Activated naive CD4-positive, alpha-beta T cell treated with anti-CD3 and anti-CD28 coated beads for 36 hours (primary cell): ENCODE data around the gene GSX1. TPM values are rescaled to one million over a fixed set of nuclear protein-coding genes. Genes with fewer than 3 reads are reported as not detected.

ENCODE experiments used
- CTCF ChIA-PET: fragments of 350-600 bp; sonication (Branson Sonifier 250); formaldehyde crosslinking; loops from one replicate; lab custom pipeline; 2021; ENCODE audit warnings: antibody characterized with exemption; lab: Charles Lee
- DNase-seq: peaks from one replicate; pipeline ENCODE4 v3.0.0-alpha.2; 2020
- H3K27ac Mint-ChIP-seq: one replicate; pipeline ENCODE4 v1.8.0; 2021; ENCODE audit warnings: mild to moderate bottlenecking, mixed read lengths
- H3K27me3 Mint-ChIP-seq: one replicate; pipeline ENCODE4 v1.8.0; 2021; ENCODE audit warnings: low read depth, mixed read lengths
- H3K36me3 Mint-ChIP-seq: one replicate; pipeline ENCODE4 v1.8.0; 2021; ENCODE audit warnings: low read depth, mixed read lengths
- H3K4me1 Mint-ChIP-seq: one replicate; pipeline ENCODE4 v1.8.0; 2021; ENCODE audit warnings: low read depth, mixed read lengths
- H3K4me3 Mint-ChIP-seq: one replicate; pipeline ENCODE4 v1.8.0; 2021; ENCODE audit warnings: mild to moderate bottlenecking, moderate library complexity, mixed read lengths
- H3K9me3 Mint-ChIP-seq: one replicate; pipeline ENCODE4 v1.8.0; 2021; ENCODE audit warnings: mixed read lengths
- intact Hi-C: fragments of 100-400 bp; cut with micrococcal nuclease; formaldehyde crosslinking; loops from one replicate; pipeline ENCODE4 v1.15.1; 2023
- total RNA-seq, 2 experiments: library from RNA; stranded (reverse); gene quantifications; one replicate each; pipeline ENCODE4 v1.2.3, GENCODE V29; 2021

The GSX1 gene
- total RNA-seq, 2 experiments from 2014 or later: not detected

DNA sequence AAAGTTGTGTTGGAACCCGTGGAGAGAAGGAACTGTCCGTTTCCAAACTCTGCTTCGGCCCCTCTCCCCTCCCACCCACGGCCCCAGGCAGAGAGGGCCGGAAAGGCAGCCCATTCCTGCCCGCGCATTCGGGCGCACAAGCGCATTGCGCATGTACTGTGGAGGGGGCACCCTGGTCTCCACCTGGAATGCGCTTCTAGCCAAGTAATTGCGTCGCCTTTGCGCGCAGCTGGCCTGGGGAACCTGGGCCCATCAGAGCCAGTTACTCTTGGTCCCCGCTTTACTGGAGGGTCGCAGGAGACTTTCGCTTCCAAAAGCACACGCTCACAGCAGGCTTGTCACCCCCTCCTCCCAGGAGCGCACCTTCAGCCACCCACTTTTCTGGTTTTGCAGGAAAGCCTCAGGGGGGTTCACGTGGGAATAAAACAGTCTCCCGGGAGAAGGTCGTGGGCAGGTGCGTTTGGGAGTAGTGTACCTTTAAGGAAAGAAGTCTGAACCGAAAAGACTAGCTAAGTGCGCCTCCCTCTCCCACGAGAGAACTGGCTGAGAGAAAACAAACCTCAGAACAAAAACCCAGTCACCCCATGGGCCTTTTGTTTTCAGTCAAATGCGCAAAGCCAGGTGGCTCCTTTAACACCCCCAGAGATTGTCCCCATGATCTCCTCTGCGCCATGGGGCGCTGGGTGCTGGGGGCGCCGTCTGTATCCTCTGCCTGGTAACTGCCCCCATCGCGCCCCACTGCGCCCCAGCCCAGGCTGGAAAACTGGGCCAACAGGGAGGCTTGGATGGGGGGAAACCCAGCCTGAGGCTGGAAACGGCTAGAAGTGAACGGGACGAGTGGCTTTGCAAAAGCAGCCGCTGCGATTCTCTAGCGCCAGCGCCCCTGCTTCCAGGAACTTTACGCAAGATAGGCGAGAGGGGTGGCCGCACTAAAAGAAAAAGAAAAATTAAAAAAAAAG lies 28.5 kb downstream of the GSX1 start:
- CTCF ChIA-PET: interaction anchor here (0.6 to 1.8 kb wide), 5 partner anchors 15 to 442 kb away, joined by 3 to 6 read pairs (median 6); no protein-coding TSS in a partner anchor
- Mint-ChIP-seq H3K4me1 (no peaks in the 10 kb centered on the region), H3K9me3 (no peaks in the 10 kb centered on the region), H3K27ac (no peak overlapping the region), H3K4me3 (no peak overlapping the region), H3K36me3 (no peaks in the 10 kb centered on the region), H3K27me3 (peaks cover 42% of the 10 kb centered on the region)
- no peak for DNase-seq
- intact Hi-C loops: loop anchor here (10.0 kb wide), 1 partner anchor 836 kb away; no protein-coding TSS in a partner anchor

GRCh38 chr13:27821566-27821965 lies 29.3 kb downstream of the GSX1 start:
- intact Hi-C loops: loop anchor here (10.0 kb wide), 1 partner anchor 837 kb away; no protein-coding TSS in a partner anchor
- Mint-ChIP-seq H3K9me3 (no peaks in the 10 kb centered on the region), H3K27ac (no peak overlapping the region), H3K4me3 (no peak overlapping the region), H3K4me1 (no peaks in the 10 kb centered on the region), H3K36me3 (no peaks in the 10 kb centered on the region), H3K27me3 (peaks cover 44% of the 10 kb centered on the region)
- DNase-seq: no peak
- CTCF ChIA-PET: interaction anchor here (0.6 to 1.8 kb wide), 8 partner anchors 15 to 459 kb away, joined by 3 to 6 read pairs (median 5); no protein-coding TSS in a partner anchor

DNA sequence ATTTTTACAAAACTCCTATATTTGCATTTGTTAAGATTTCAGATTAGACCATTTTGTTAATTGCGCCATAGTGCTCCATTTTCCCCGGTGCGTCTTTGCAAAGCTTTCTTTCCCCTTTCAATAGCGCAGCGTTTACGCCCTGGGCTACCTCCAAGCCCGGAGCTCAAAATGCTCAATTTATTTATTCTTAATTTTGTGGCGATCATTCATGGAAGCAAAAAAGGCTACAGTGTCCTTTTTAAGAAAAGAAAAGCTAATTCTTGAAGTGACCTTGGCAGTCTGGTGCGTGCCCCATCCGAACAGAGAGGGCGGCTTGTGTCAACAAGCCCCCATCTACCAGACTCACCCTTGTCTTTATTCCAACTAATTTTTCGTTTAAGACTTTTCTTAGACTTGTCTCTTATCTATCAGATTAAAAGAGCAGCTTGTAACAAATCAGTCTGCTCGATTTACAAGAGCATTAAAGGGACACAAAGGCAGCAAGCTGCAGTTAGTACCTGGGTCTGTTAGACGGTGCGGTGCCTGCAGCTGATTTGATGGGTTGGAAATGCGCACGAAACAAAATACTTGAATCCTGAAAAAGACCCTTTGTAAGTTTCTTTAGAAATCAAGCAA lies 30.1 kb downstream of the GSX1 start:
- DNase-seq: no peak
- H3K27me3 Mint-ChIP-seq: peaks cover 50% of the 10 kb centered on the region
- no peaks in the 10 kb centered on the region for H3K4me1 Mint-ChIP-seq
- CTCF ChIA-PET: interaction anchor here (0.8 to 1.8 kb wide), 11 partner anchors 16 to 460 kb away, joined by 3 to 6 read pairs (median 4); no protein-coding TSS in a partner anchor
- H3K4me3 Mint-ChIP-seq: no peak overlapping the region
- no peaks in the 10 kb centered on the region for H3K36me3 Mint-ChIP-seq
- no peak overlapping the region for H3K27ac Mint-ChIP-seq
- intact Hi-C loops: loop anchor here (10.0 kb wide), 1 partner anchor 838 kb away; no protein-coding TSS in a partner anchor
- no peaks in the 10 kb centered on the region for H3K9me3 Mint-ChIP-seq

GRCh38 chr13:27822873-27823311 lies 30.6 kb downstream of the GSX1 start:
- no peak for DNase-seq
- H3K4me1 Mint-ChIP-seq: no peaks in the 10 kb centered on the region
- H3K27me3 Mint-ChIP-seq: peaks cover 53% of the 10 kb centered on the region
- CTCF ChIA-PET: interaction anchor here (0.8 to 1.8 kb wide), 8 partner anchors 29 to 460 kb away, joined by 3 to 6 read pairs (median 4); no protein-coding TSS in a partner anchor
- no peak overlapping the region for H3K27ac Mint-ChIP-seq
- no peak overlapping the region for H3K4me3 Mint-ChIP-seq
- no peaks in the 10 kb centered on the region for H3K36me3 Mint-ChIP-seq
- H3K9me3 Mint-ChIP-seq: no peaks in the 10 kb centered on the region
- intact Hi-C loops: loop anchor here (10.0 kb wide), 1 partner anchor 838 kb away; no protein-coding TSS in a partner anchor

DNA sequence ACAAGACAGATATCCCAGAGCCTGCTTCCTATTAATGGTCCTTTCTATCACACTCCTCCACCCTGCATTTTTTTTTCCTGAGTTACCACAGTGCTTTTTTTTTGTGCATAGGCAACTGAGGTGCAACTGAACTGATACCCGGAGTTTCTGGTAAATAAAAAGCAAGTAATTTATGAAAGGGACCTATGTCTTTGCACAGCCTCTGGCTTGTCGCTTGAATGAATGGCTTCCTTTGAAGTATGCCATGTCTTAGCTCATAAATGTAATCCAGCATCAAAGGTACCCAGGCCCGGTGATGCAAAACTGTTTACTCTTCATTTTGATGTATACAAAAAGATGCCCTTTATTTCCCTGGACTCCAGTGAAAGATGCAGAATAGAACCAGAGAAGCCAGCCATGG lies 31.8 kb downstream of the GSX1 start:
- intact Hi-C loops: loop anchor here (10.0 kb wide), 1 partner anchor 839 kb away; no protein-coding TSS in a partner anchor
- Mint-ChIP-seq H3K27ac (no peak overlapping the region), H3K4me1 (no peaks in the 10 kb centered on the region), H3K4me3 (no peak overlapping the region), H3K36me3 (no peaks in the 10 kb centered on the region), H3K9me3 (no peaks in the 10 kb centered on the region), H3K27me3 (peaks cover 57% of the 10 kb centered on the region)
- CTCF ChIA-PET: interaction anchor here (0.7 to 7.8 kb wide), 6 partner anchors 28 to 547 kb away, joined by 3 to 143 read pairs (median 14); no protein-coding TSS in a partner anchor
- no peak for DNase-seq

GRCh38 chr13:27825072-27825471 lies 32.8 kb downstream of the GSX1 start:
- no peaks in the 10 kb centered on the region for H3K4me1 Mint-ChIP-seq
- H3K9me3 Mint-ChIP-seq: no peaks in the 10 kb centered on the region
- peaks cover 52% of the 10 kb centered on the region for H3K27me3 Mint-ChIP-seq
- CTCF ChIA-PET: interaction anchor here (0.6 to 8.1 kb wide), 13 partner anchors 9 to 1099 kb away, joined by 3 to 189 read pairs (median 20); no protein-coding TSS in a partner anchor
- no peaks in the 10 kb centered on the region for H3K36me3 Mint-ChIP-seq
- H3K27ac Mint-ChIP-seq: no peak overlapping the region
- H3K4me3 Mint-ChIP-seq: no peak overlapping the region
- DNase-seq: no peak
- intact Hi-C loops: loop anchor here (10.0 kb wide), 1 partner anchor 840 kb away; no protein-coding TSS in a partner anchor

GRCh38 chr13:27826379-27827353 lies 34.4 kb downstream of the GSX1 start:
- H3K27ac Mint-ChIP-seq: no peak overlapping the region
- H3K4me1 Mint-ChIP-seq: no peaks in the 10 kb centered on the region
- H3K9me3 Mint-ChIP-seq: no peaks in the 10 kb centered on the region
- no peaks in the 10 kb centered on the region for H3K36me3 Mint-ChIP-seq
- CTCF ChIA-PET: interaction anchor here (0.6 to 8.1 kb wide), 78 partner anchors 8 to 837 kb away, joined by 3 to 189 read pairs (median 4); partner anchors contain the start of genes GTF3A, LNX2 and PDX1
- H3K4me3 Mint-ChIP-seq: no peak overlapping the region
- DNase-seq: peak; percentile 77
- intact Hi-C loops: loop anchor here (1.0 to 10.0 kb wide), 9 partner anchors 34 to 842 kb away; partner anchors contain the start of gene GSX1
- peaks cover 58% of the 10 kb centered on the region for H3K27me3 Mint-ChIP-seq

DNA sequence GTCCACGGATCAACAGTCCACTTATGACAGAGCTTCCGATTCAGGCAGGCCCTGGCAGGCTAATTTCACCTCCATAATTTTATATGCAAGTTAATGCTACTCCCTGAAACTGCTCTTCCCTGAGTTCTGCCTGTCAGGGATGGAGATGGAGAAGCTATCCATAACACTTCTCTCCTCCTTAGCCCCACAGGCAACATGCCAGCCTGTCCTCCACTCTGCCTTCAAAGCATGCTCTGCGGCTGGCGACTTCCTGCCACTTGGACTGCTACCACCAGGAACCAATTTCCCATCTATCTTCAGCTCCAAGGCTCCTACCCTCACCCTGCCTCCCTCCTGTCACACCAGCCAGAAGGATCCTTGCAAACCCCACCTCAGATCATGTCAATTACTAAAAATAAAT lies 35.4 kb downstream of the GSX1 start:
- Mint-ChIP-seq H3K4me3 (no peak overlapping the region), H3K27me3 (peaks cover 60% of the 10 kb centered on the region), H3K36me3 (no peaks in the 10 kb centered on the region), H3K27ac (no peak overlapping the region), H3K9me3 (no peaks in the 10 kb centered on the region), H3K4me1 (no peaks in the 10 kb centered on the region)
- DNase-seq: no peak
- intact Hi-C loops: loop anchor here (2.0 to 10.0 kb wide), 2 partner anchors 35 to 843 kb away; partner anchors contain the start of gene GSX1
- CTCF ChIA-PET: interaction anchor here (1.0 to 8.1 kb wide), 27 partner anchors 9 to 466 kb away, joined by 3 to 189 read pairs (median 7); no protein-coding TSS in a partner anchor

GRCh38 chr13:27830010-27830409 lies 37.7 kb downstream of the GSX1 start:
- intact Hi-C loops: loop anchor here (1.0 kb wide), 2 partner anchors 124 to 154 kb away; no protein-coding TSS in a partner anchor
- Mint-ChIP-seq H3K4me1 (no peaks in the 10 kb centered on the region), H3K27me3 (peaks cover 53% of the 10 kb centered on the region), H3K4me3 (no peak overlapping the region), H3K27ac (no peak overlapping the region), H3K36me3 (no peaks in the 10 kb centered on the region), H3K9me3 (no peaks in the 10 kb centered on the region)
- CTCF ChIA-PET: interaction anchor here (0.7 to 8.1 kb wide), 40 partner anchors 9 to 468 kb away, joined by 3 to 189 read pairs (median 5); partner anchors contain the start of genes LNX2 and PDX1
- peak; percentile 43 for DNase-seq

DNA sequence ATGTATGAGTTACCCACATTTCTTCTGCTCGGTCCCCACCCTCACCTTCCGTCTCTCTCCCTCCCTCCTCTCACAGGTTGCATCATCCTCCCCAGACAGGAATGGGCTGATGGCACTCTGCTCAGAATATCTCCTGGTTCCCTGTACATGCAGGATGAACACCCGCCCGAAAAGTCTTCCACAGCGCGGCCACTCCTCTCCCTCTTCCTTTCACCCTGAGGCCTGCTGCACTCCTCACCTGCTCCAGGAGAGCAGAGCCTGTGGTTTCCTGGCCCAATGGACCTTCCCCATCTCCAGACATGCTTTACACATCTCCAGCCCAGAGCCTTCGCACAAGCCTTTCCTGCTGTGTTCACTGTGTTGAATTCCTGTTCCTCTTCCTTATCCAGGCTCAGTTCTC lies 40.9 kb downstream of the GSX1 start:
- H3K4me3 Mint-ChIP-seq: no peak overlapping the region
- intact Hi-C loops: no loop called here
- H3K9me3 Mint-ChIP-seq: no peaks in the 10 kb centered on the region
- no peaks in the 10 kb centered on the region for H3K4me1 Mint-ChIP-seq
- no peak overlapping the region for H3K27ac Mint-ChIP-seq
- H3K36me3 Mint-ChIP-seq: no peaks in the 10 kb centered on the region
- CTCF ChIA-PET: no interaction called here
- H3K27me3 Mint-ChIP-seq: peaks cover 38% of the 10 kb centered on the region
- DNase-seq: no peak
